PC-9 (cell line): Measurements from ENCODE around the gene SMIM7.

Experiments
- EZH2 ChIP-seq: fragments of 200-600 bp; sonication (generic); IDR thresholded peaks from 2 replicates; pipeline ENCODE4 v1.8.0; 2017; ENCODE audit warnings: antibody characterized with exemption, low read depth
- TF ChIP-seq, protein P1 (sequence below): fragments of 200-600 bp; sonication (generic); conservative IDR thresholded peaks from 2 replicates; pipeline ENCODE4 v1.6.1; 2017; ENCODE audit warnings: mixed run types, antibody characterized with exemption, mild to moderate bottlenecking, moderate library complexity

DNA sequence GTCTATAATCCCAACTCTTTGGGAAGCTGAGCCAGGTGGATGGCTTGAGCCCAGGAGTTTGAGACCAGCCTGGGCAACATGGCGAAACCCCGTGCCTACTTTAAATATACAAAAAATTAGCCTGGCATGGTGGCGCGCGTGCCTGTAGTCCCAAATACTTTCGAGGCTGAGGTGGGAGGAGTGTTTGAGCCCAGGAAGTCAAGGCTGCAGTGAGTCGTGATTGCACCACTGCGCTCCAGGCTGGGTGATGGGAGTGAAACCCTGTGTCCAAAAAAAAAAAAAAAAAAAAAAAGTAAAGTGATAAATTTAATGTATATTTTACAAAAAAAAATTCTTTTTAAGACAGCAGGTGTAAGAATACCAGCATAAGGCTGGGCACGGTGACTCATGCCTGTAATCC lies 18.6 kb upstream of the SMIM7 start:
- TF ChIP-seq, protein P1, sequence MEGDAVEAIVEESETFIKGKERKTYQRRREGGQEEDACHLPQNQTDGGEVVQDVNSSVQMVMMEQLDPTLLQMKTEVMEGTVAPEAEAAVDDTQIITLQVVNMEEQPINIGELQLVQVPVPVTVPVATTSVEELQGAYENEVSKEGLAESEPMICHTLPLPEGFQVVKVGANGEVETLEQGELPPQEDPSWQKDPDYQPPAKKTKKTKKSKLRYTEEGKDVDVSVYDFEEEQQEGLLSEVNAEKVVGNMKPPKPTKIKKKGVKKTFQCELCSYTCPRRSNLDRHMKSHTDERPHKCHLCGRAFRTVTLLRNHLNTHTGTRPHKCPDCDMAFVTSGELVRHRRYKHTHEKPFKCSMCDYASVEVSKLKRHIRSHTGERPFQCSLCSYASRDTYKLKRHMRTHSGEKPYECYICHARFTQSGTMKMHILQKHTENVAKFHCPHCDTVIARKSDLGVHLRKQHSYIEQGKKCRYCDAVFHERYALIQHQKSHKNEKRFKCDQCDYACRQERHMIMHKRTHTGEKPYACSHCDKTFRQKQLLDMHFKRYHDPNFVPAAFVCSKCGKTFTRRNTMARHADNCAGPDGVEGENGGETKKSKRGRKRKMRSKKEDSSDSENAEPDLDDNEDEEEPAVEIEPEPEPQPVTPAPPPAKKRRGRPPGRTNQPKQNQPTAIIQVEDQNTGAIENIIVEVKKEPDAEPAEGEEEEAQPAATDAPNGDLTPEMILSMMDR = no peak
- no peak for TF ChIP-seq EZH2
